HCT116 (cell line): ENCODE results near the gene PRRT1. TPM values are rescaled to one million over a fixed set of nuclear protein-coding genes. Genes with fewer than 3 reads are reported as not detected.

Experiments used
- ATAC-seq: fragments of 200-7000 bp; cut with Tn5 transposase; 2 replicates; pipeline ENCODE4 v1.9.1; 2020; ENCODE audit warnings: mild to moderate bottlenecking, moderate library complexity
- BruUV-seq: library from RNA; stranded (reverse); fragments of 400-500 nt; replicated peaks from 2 replicates; lab custom pipeline; 2021; lab: Mats Ljungman, UMichigan
- CTCF ChIA-PET: fragments of 300-600 bp; sonication (Branson Sonifier 250); formaldehyde crosslinking; loops from one replicate; lab custom pipeline; 2021; ENCODE audit warnings: antibody characterized with exemption; lab: Charles Lee
- POLR2A ChIA-PET: fragments of 300-600, 350-600 bp; sonication (Branson Sonifier 250); formaldehyde crosslinking; loops from one replicate; lab custom pipeline; 2021; ENCODE audit warnings: antibody characterized with exemption; lab: Charles Lee
- RAD21 ChIA-PET, 2 experiments: fragments of 300-600 bp; sonication (Branson Sonifier 250); formaldehyde crosslinking; loops; one replicate each; lab custom pipeline; 2023; ENCODE audit warnings: low total read pairs in 2 of 2; ENCODE audit not compliant: uncharacterized antibody in 2 of 2, unreplicated experiment in 2 of 2, low non-redundant PET in 1 of 2; lab: Charles Lee
- DNase-seq: peaks from one replicate; pipeline ENCODE4 v3.0.0-alpha.2; 2010; ENCODE audit warnings: low read depth, low spot score
- H2AFZ ChIP-seq: fragments of 200-600 bp; shearing (Covaris generic), sonication (generic); 2 replicates; pipeline ENCODE4 v1.6.1; 2017; ENCODE audit warnings: low read depth, mixed run types, mixed read lengths, antibody characterized with exemption, low read length; ENCODE audit not compliant: poor library complexity, severe bottlenecking
- H3K27ac ChIP-seq: 2 replicates; pipeline ENCODE4 v1.5.1; 2012; ENCODE audit warnings: low read depth, low read length
- H3K27me3 ChIP-seq: fragments of 200-600 bp; sonication (generic); 2 replicates; pipeline ENCODE4 v1.6.1; 2016; ENCODE audit warnings: mixed run types, low read length, mixed read lengths; ENCODE audit not compliant: insufficient read depth
- H3K36me3 ChIP-seq, 2 experiments: fragments of 200-500 bp in 1 of 2; fragments of 200-600 bp in 1 of 2; sonication (Bioruptor generic) in 1 of 2; sonication (generic) in 1 of 2; 2 replicates each; pipeline versions ENCODE4 v1.5.1 to v1.6.1; 2014 to 2016; ENCODE audit warnings: low read length in 2 of 2, inconsistent platforms in 1 of 2, mixed read lengths in 1 of 2, mixed run types in 1 of 2; ENCODE audit not compliant: insufficient read depth in 2 of 2, control insufficient read depth in 1 of 2
- H3K4me1 ChIP-seq, 2 experiments: fragments of 200-600 bp in 1 of 2; sonication (generic) in 1 of 2; 2 replicates each; pipeline versions ENCODE4 v1.5.1 to v1.6.1; 2012 to 2017; ENCODE audit warnings: low read length in 2 of 2, inconsistent platforms in 1 of 2, mild to moderate bottlenecking in 1 of 2, mixed read lengths in 1 of 2, mixed run types in 1 of 2, moderate library complexity in 1 of 2; ENCODE audit not compliant: insufficient read depth in 2 of 2, control insufficient read depth in 1 of 2
- H3K4me2 ChIP-seq: fragments of 200-600 bp; sonication (generic); 2 replicates; pipeline ENCODE4 v1.6.1; 2017; ENCODE audit warnings: mixed run types, low read length, mixed read lengths
- H3K4me3 ChIP-seq, 2 experiments: fragments of 200-600 bp in 1 of 2; sonication (generic) in 1 of 2; replicated peaks in 1 of 2; 2 replicates each; pipeline ENCODE4 v1.5.1; 2011 to 2016; ENCODE audit warnings: low read length in 2 of 2, control low read depth in 1 of 2, low read depth in 1 of 2, mild to moderate bottlenecking in 1 of 2, mixed read lengths in 1 of 2, mixed run types in 1 of 2
- H3K79me2 ChIP-seq: fragments of 200-600 bp; sonication (generic); 2 replicates; pipeline ENCODE4 v1.6.1; 2017; ENCODE audit warnings: mild to moderate bottlenecking, mixed run types, low read length, moderate library complexity, mixed read lengths; ENCODE audit not compliant: insufficient read depth
- H3K9ac ChIP-seq: fragments of 200-600 bp; sonication (generic); 2 replicates; pipeline ENCODE4 v1.6.1; 2016; ENCODE audit warnings: low read length, mixed read lengths
- H3K9me2 ChIP-seq: fragments of 200-600 bp; sonication (generic), shearing (Covaris generic); 2 replicates; pipeline ENCODE4 v1.6.1; 2017; ENCODE audit warnings: mixed run types, mild to moderate bottlenecking, moderate library complexity; ENCODE audit not compliant: insufficient read depth
- H3K9me3 ChIP-seq, 2 experiments: fragments of 200-500 bp in 1 of 2; fragments of 200-600 bp in 1 of 2; sonication (Bioruptor generic) in 1 of 2; sonication (generic) in 1 of 2; 2 replicates each; pipeline ENCODE4 v1.6.1; 2014 to 2017; ENCODE audit warnings: low read length in 2 of 2, mixed read lengths in 2 of 2, inconsistent platforms in 1 of 2, low read depth in 1 of 2, mild to moderate bottlenecking in 1 of 2, mixed run types in 1 of 2, moderate library complexity in 1 of 2; ENCODE audit not compliant: control insufficient read depth in 1 of 2, insufficient read depth in 1 of 2
- H4K20me1 ChIP-seq: fragments of 200-600 bp; sonication (generic), shearing (Covaris generic); 2 replicates; pipeline ENCODE4 v1.6.1; 2017; ENCODE audit warnings: mixed run types, mild to moderate bottlenecking, moderate library complexity; ENCODE audit not compliant: insufficient read depth
- ATF3 ChIP-seq: IDR thresholded peaks from 2 replicates; pipeline ENCODE4 v1.6.1; 2012
- CEBPB ChIP-seq: IDR thresholded peaks from 2 replicates; pipeline ENCODE4 v1.6.1; 2012; ENCODE audit warnings: low read depth
- CTCF ChIP-seq, 3 experiments: fragments of 200-600 bp in 1 of 3; sonication (generic) in 1 of 3; IDR thresholded peaks in 2 of 3; conservative IDR thresholded peaks in 1 of 3; 2 replicates each; pipeline ENCODE4 v1.5.1; 2012 to 2017; ENCODE audit warnings: low read depth in 2 of 3, low read length in 2 of 3, antibody characterized with exemption in 1 of 3, borderline replicate concordance in 1 of 3, control low read depth in 1 of 3, mild to moderate bottlenecking in 1 of 3, mixed read lengths in 1 of 3, mixed run types in 1 of 3, moderate library complexity in 1 of 3; ENCODE audit not compliant: insufficient read depth in 1 of 3
- EZH2phosphoT487 ChIP-seq: fragments of 200-600 bp; IDR thresholded peaks from 2 replicates; pipeline ENCODE4 v1.6.1; 2018; ENCODE audit warnings: antibody characterized with exemption, borderline replicate concordance
- FOSL1 ChIP-seq: IDR thresholded peaks from 2 replicates; pipeline ENCODE4 v1.6.1; 2012; ENCODE audit warnings: low read depth
- POLR2A ChIP-seq: IDR thresholded peaks from 2 replicates; pipeline ENCODE4 v1.7.0; 2011; ENCODE audit warnings: borderline replicate concordance; ENCODE audit not compliant: insufficient read depth, insufficient read length; ENCODE audit errors: extremely low read depth
- POLR2AphosphoS5 ChIP-seq: IDR thresholded peaks from 2 replicates; pipeline ENCODE4 v1.6.1; 2011; ENCODE audit warnings: mild to moderate bottlenecking, low read depth, low read length, moderate library complexity
- TCF7L2 ChIP-seq: IDR thresholded peaks from 2 replicates; pipeline ENCODE4 v1.7.0; 2011; ENCODE audit warnings: borderline replicate concordance, inconsistent platforms; ENCODE audit not compliant: insufficient read depth, insufficient read length; ENCODE audit errors: extremely low read depth
- ZBTB33 ChIP-seq: IDR thresholded peaks from 2 replicates; pipeline ENCODE4 v1.6.1; 2011; ENCODE audit warnings: mild to moderate bottlenecking, low read length, moderate library complexity; ENCODE audit not compliant: insufficient replicate concordance; ENCODE audit errors: extremely low read depth
- ZFX ChIP-seq: fragments of 450-650 bp; IDR thresholded peaks from 2 replicates; pipeline ENCODE4 v1.6.1; 2017
- ZNF274 ChIP-seq: fragments of 200-500 bp; sonication (Bioruptor generic); IDR thresholded peaks from 2 replicates; pipeline ENCODE4 v1.6.1; 2014; ENCODE audit warnings: mild to moderate bottlenecking, low read depth, low read length, inconsistent platforms
- intact Hi-C: fragments of 100-400 bp; cut with micrococcal nuclease; formaldehyde crosslinking; loops from 2 replicates; pipeline ENCODE4 v1.10.0; 2022
- total RNA-seq: library from RNA; stranded (reverse); gene quantifications from one replicate; pipeline ENCODE4 v1.2.1, GENCODE V29; 2021; ENCODE audit not compliant: unreplicated experiment

PRRT1 gene
- total RNA-seq, 1 experiment from 2014 or later, result 6.1 TPM

- peaks cover 16 to 59% of the 10 kb centered on the region in 2 experiments for H3K4me1 ChIP-seq
- no peaks in the 10 kb centered on the region for H4K20me1 ChIP-seq
- CTCF ChIA-PET, result no interaction called here
- H3K36me3 ChIP-seq, result peaks cover 0 to 3% of the 10 kb centered on the region in 2 experiments; a peak in 2 of 4 replicates
- no peaks in the 10 kb centered on the region for H3K9me3 ChIP-seq
- no peak overlapping the region for H2AFZ ChIP-seq
- RAD21 ChIA-PET, result no interaction called here
- H3K9me2 ChIP-seq, result no peaks in the 10 kb centered on the region
- no peak for DNase-seq
- ATAC-seq, result no peak
- H3K27me3 ChIP-seq, result no peaks in the 10 kb centered on the region
- peak overlapping the region; percentile 81 for H3K4me2 ChIP-seq
- H3K4me3 ChIP-seq, result peak overlapping the region; percentile 80 to 84
- peaks cover 13% of the 10 kb centered on the region for H3K79me2 ChIP-seq
- POLR2A ChIA-PET, result interaction anchor here (0.6 to 1.0 kb wide), 2 partner anchors 10 to 59 kb away, joined by 3 read pairs; partner anchors contain the start of gene FKBPL
- peak overlapping the region; percentile 87 for H3K9ac ChIP-seq
- intact Hi-C loops, result no loop called here
- peak; percentile 19 for TF ChIP-seq POLR2A
- TF ChIP-seq CEBPB, result no peak
- TF ChIP-seq FOSL1, result no peak
- TF ChIP-seq POLR2AphosphoS5, result peak; percentile 37
- no peak for TF ChIP-seq EZH2phosphoT487
- TF ChIP-seq ATF3, result no peak
- peak overlapping the region; percentile 81 for H3K27ac ChIP-seq
- BruUV-seq, result no TSS peak
Observed at GRCh38 chr6:32189069-32189741, 37.5 kb upstream of the PRRT1 start.

- H3K4me1 ChIP-seq, result peaks cover 16 to 60% of the 10 kb centered on the region in 2 experiments
- H2AFZ ChIP-seq, result no peak overlapping the region
- TSS peak; percentile 23 for BruUV-seq
- no peaks in the 10 kb centered on the region for H3K27me3 ChIP-seq
- H3K79me2 ChIP-seq, result peaks cover 13% of the 10 kb centered on the region
- H3K36me3 ChIP-seq, result peaks cover 0 to 3% of the 10 kb centered on the region in 2 experiments; a peak in 2 of 4 replicates
- H4K20me1 ChIP-seq, result no peaks in the 10 kb centered on the region
- H3K9me2 ChIP-seq, result no peaks in the 10 kb centered on the region
- DNase-seq, result no peak
- intact Hi-C loops, result no loop called here
- ChIA-PET CTCF (no interaction called here), POLR2A (interaction anchor here (0.6 kb wide), 1 partner anchor 59 kb away, joined by 3 read pairs; the partner anchor contains the start of gene FKBPL), RAD21 (no interaction called here)
- ATAC-seq, result no peak
- H3K27ac ChIP-seq, result peak overlapping the region; percentile 81
- peak overlapping the region; percentile 80 to 84 for H3K4me3 ChIP-seq
- no peaks in the 10 kb centered on the region for H3K9me3 ChIP-seq
- H3K4me2 ChIP-seq, result peak overlapping the region; percentile 81
- peak overlapping the region; percentile 87 for H3K9ac ChIP-seq
- TF ChIP-seq EZH2phosphoT487 (no peak), ZBTB33 (no peak), ZNF274 (no peak), POLR2A (no peak), TCF7L2 (no peak), CTCF (IDR thresholded peaks at IDR 0.05 in 2 of 3, conservative IDR thresholded peaks at IDR 0.05 in 1 of 3; ENCODE audit: borderline replicate concordance in 1 of 3, insufficient read depth in 1 of 3, low read depth in 2 of 3, low read length in 2 of 3) (no peak), ZFX (no peak; the same call in 1 of the 2 replicates)
Observed at GRCh38 chr6:32188381-32189068, 36.8 kb upstream of the PRRT1 start.
